IPS-20b (cell line): ENCODE measurements around the gene THSD4.

Experiments used
- H3K27ac ChIP-seq: one replicate; pipeline ENCODE4 v1.5.1; 2013; ENCODE audit warnings: low read length
- H3K27me3 ChIP-seq: 2 replicates; pipeline ENCODE4 v1.6.1; 2013; ENCODE audit warnings: mild to moderate bottlenecking, low read length, inconsistent platforms; ENCODE audit not compliant: insufficient read depth
- H3K36me3 ChIP-seq: 2 replicates; pipeline ENCODE4 v1.6.1; 2013; ENCODE audit warnings: low read depth, mild to moderate bottlenecking, inconsistent platforms, low read length, moderate library complexity; ENCODE audit not compliant: insufficient read depth
- H3K4me1 ChIP-seq: 2 replicates; pipeline ENCODE4 v1.6.1; 2013; ENCODE audit warnings: mild to moderate bottlenecking, control low read depth, inconsistent platforms, low read length, moderate library complexity; ENCODE audit not compliant: insufficient read depth
- H3K4me3 ChIP-seq: 2 replicates; pipeline ENCODE4 v1.5.1; 2013; ENCODE audit warnings: mild to moderate bottlenecking, low read length, inconsistent platforms
- H3K9ac ChIP-seq: 2 replicates; pipeline ENCODE4 v1.6.1; 2013; ENCODE audit warnings: low read depth, mild to moderate bottlenecking, inconsistent platforms, low read length, moderate library complexity
- H3K9me3 ChIP-seq: 2 replicates; pipeline ENCODE4 v1.6.1; 2013; ENCODE audit warnings: mild to moderate bottlenecking, low read depth, low read length, inconsistent platforms; ENCODE audit not compliant: insufficient read depth

The THSD4 gene

GRCh38 chr15:71562251-71562650 is 447.0 kb downstream of the THSD4 start:
- no peak overlapping the region for H3K4me3 ChIP-seq
- no peaks in the 10 kb centered on the region for H3K36me3 ChIP-seq
- H3K27me3 ChIP-seq: no peaks in the 10 kb centered on the region
- 0 out of 2 replicates have a peak, but pooled peaks cover 3% of the 10 kb centered on the region for H3K4me1 ChIP-seq
- no peak overlapping the region for H3K27ac ChIP-seq
- no peak overlapping the region for H3K9ac ChIP-seq
- no peaks in the 10 kb centered on the region for H3K9me3 ChIP-seq

GRCh38 chr15:71564217-71564616 is 448.9 kb downstream of the THSD4 start:
- H3K27ac ChIP-seq: no peak overlapping the region
- H3K4me3 ChIP-seq: no peak overlapping the region
- no peaks in the 10 kb centered on the region for H3K9me3 ChIP-seq
- 0 out of 2 replicates have a peak, but pooled peaks cover 2% of the 10 kb centered on the region for H3K4me1 ChIP-seq
- H3K27me3 ChIP-seq: no peaks in the 10 kb centered on the region
- no peak overlapping the region for H3K9ac ChIP-seq
- H3K36me3 ChIP-seq: no peaks in the 10 kb centered on the region

- Histone ChIP-seq H3K9ac (no peak overlapping the region), H3K4me1 (no peaks in the 10 kb centered on the region), H3K9me3 (no peaks in the 10 kb centered on the region), H3K27me3 (no peaks in the 10 kb centered on the region), H3K36me3 (no peaks in the 10 kb centered on the region), H3K4me3 (no peak overlapping the region), H3K27ac (no peak overlapping the region)
Observed at GRCh38 chr15:71565006-71565405, 449.7 kb downstream of the THSD4 start.

- H3K27ac ChIP-seq: no peak overlapping the region
- no peaks in the 10 kb centered on the region for H3K4me1 ChIP-seq
- H3K9me3 ChIP-seq: no peaks in the 10 kb centered on the region
- no peaks in the 10 kb centered on the region for H3K27me3 ChIP-seq
- no peaks in the 10 kb centered on the region for H3K36me3 ChIP-seq
- H3K9ac ChIP-seq: no peak overlapping the region
- no peak overlapping the region for H3K4me3 ChIP-seq
Observed at GRCh38 chr15:71565631-71566160, 450.4 kb downstream of the THSD4 start.

GRCh38 chr15:71566226-71566625 is 451.0 kb downstream of the THSD4 start:
- Histone ChIP-seq H3K27ac (no peak overlapping the region), H3K4me3 (no peak overlapping the region), H3K9me3 (no peaks in the 10 kb centered on the region), H3K36me3 (no peaks in the 10 kb centered on the region), H3K27me3 (no peaks in the 10 kb centered on the region), H3K9ac (no peak overlapping the region), H3K4me1 (no peaks in the 10 kb centered on the region)

- no peak overlapping the region for H3K9ac ChIP-seq
- H3K4me1 ChIP-seq: no peaks in the 10 kb centered on the region
- no peak overlapping the region for H3K4me3 ChIP-seq
- H3K9me3 ChIP-seq: no peaks in the 10 kb centered on the region
- no peaks in the 10 kb centered on the region for H3K36me3 ChIP-seq
- no peaks in the 10 kb centered on the region for H3K27me3 ChIP-seq
- no peak overlapping the region for H3K27ac ChIP-seq
Observed at GRCh38 chr15:71567173-71567572, 451.9 kb downstream of the THSD4 start.

GRCh38 chr15:71568227-71568626 is 453.0 kb downstream of the THSD4 start:
- no peak overlapping the region for H3K9ac ChIP-seq
- no peaks in the 10 kb centered on the region for H3K36me3 ChIP-seq
- H3K9me3 ChIP-seq: no peaks in the 10 kb centered on the region
- H3K27ac ChIP-seq: no peak overlapping the region
- H3K27me3 ChIP-seq: no peaks in the 10 kb centered on the region
- H3K4me1 ChIP-seq: peaks cover 4% of the 10 kb centered on the region; the same call in 1 of the 2 replicates
- H3K4me3 ChIP-seq: no peak overlapping the region

GRCh38 chr15:71570736-71571135 is 455.5 kb downstream of the THSD4 start:
- Histone ChIP-seq H3K9me3 (no peaks in the 10 kb centered on the region), H3K4me3 (no peak overlapping the region), H3K27ac (no peak overlapping the region), H3K9ac (no peak overlapping the region), H3K36me3 (no peaks in the 10 kb centered on the region), H3K4me1 (peaks cover 4% of the 10 kb centered on the region; the same call in 1 of the 2 replicates), H3K27me3 (no peaks in the 10 kb centered on the region)

GRCh38 chr15:71571641-71572040 is 456.4 kb downstream of the THSD4 start:
- H3K36me3 ChIP-seq: no peaks in the 10 kb centered on the region
- H3K9me3 ChIP-seq: no peaks in the 10 kb centered on the region
- H3K4me1 ChIP-seq: peaks cover 4% of the 10 kb centered on the region; the same call in 1 of the 2 replicates
- H3K27ac ChIP-seq: no peak overlapping the region
- no peak overlapping the region for H3K4me3 ChIP-seq
- H3K27me3 ChIP-seq: no peaks in the 10 kb centered on the region
- no peak overlapping the region for H3K9ac ChIP-seq

- no peak overlapping the region for H3K4me3 ChIP-seq
- no peaks in the 10 kb centered on the region for H3K27me3 ChIP-seq
- peaks cover 4% of the 10 kb centered on the region; the same call in 1 of the 2 replicates for H3K4me1 ChIP-seq
- no peak overlapping the region for H3K9ac ChIP-seq
- no peaks in the 10 kb centered on the region for H3K36me3 ChIP-seq
- no peak overlapping the region for H3K27ac ChIP-seq
- H3K9me3 ChIP-seq: no peaks in the 10 kb centered on the region
Observed at GRCh38 chr15:71572452-71573053, 457.3 kb downstream of the THSD4 start.

GRCh38 chr15:71573599-71573998 is 458.3 kb downstream of the THSD4 start:
- Histone ChIP-seq H3K9me3 (no peaks in the 10 kb centered on the region), H3K4me1 (peaks cover 4% of the 10 kb centered on the region; the same call in 1 of the 2 replicates), H3K27me3 (no peaks in the 10 kb centered on the region), H3K27ac (no peak overlapping the region), H3K4me3 (no peak overlapping the region), H3K9ac (no peak overlapping the region), H3K36me3 (no peaks in the 10 kb centered on the region)

GRCh38 chr15:71575474-71576045 is 460.3 kb downstream of the THSD4 start:
- Histone ChIP-seq H3K27me3 (no peaks in the 10 kb centered on the region), H3K9me3 (no peaks in the 10 kb centered on the region), H3K4me3 (no peak overlapping the region), H3K36me3 (no peaks in the 10 kb centered on the region), H3K27ac (no peak overlapping the region), H3K4me1 (peaks cover 4% of the 10 kb centered on the region; the same call in 1 of the 2 replicates), H3K9ac (no peak overlapping the region)
